NCI-H1694 treated with DMSO at 0.1 percent for 48 hours (cell line): ENCODE measurements around the gene CCDC85C.

Source experiments
- DNase-seq: peaks from one replicate; lab custom pipeline; 2025; lab: John Stamatoyannopoulos, UW

Gene CCDC85C

GRCh38 chr14:99589651-99590530 lies 14.1 kb downstream of the CCDC85C start:
- no peak for DNase-seq

DNA sequence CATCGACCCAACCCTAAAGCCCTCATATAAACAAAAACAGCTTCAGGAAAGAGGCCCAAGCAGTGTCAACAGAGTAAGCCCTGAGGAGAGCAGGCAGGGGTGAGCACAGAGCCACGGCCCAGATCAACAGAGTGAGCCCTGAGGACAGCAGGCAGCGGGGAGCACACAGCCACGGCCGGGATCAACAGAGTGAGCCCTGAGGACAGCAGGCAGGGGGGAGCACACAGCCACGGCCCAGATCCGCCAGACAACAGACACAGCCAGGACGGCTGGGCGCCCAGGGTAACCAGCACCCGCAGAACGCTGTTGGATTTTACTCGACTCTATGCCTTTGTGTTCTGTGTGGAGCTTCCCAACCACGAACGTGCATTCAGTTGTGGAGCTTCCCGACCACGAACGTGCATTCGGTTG lies 15.0 kb downstream of the CCDC85C start:
- DNase-seq: no peak

- DNase-seq: no peak
These were observed 16.3 kb downstream of the CCDC85C start for GRCh38 chr14:99587460-99588278.

- no peak for DNase-seq
These were observed 17.1 kb downstream of the CCDC85C start for GRCh38 chr14:99586761-99587459.

DNA sequence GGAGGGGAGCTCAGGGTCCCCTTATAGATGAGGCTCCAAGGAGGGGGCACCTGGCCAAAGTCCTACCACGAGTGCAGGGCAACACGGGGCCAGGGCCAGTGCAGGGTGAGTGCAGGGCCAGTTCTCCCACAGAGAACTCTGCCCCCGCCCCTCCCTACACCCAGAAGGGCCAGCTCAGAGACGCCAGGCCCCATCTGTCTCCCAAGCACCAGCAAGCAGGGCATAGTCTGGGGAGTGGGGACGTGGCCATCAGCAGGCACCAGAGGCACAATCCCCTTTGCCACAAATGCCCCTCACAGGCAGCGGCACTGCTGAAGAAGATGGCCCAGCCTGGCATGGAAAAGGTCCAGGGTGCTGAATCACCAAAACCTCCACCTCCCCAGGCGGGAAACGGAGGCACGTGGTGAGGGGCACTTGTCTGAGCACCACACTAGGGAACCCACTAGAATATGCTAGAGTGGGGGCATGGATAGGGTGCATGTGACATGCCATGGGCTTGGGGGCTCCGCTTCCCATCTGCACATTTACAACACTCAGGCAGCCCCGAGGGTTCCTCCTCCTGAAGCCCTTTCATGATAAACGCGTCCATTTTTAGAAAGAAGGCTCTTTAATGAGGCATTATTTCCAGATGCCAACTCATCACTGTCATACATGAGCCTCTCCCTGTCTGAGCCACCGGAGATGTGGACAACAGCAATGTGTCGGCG lies 17.8 kb downstream of the CCDC85C start:
- no peak for DNase-seq

GRCh38 chr14:99584823-99585222 lies 19.2 kb downstream of the CCDC85C start:
- no peak for DNase-seq

GRCh38 chr14:99581938-99582337 lies 22.1 kb downstream of the CCDC85C start:
- no peak for DNase-seq

- DNase-seq: no peak
These were observed 22.6 kb downstream of the CCDC85C start for GRCh38 chr14:99581374-99581773.

GRCh38 chr14:99579903-99580571 lies 24.0 kb downstream of the CCDC85C start:
- no peak for DNase-seq

DNA sequence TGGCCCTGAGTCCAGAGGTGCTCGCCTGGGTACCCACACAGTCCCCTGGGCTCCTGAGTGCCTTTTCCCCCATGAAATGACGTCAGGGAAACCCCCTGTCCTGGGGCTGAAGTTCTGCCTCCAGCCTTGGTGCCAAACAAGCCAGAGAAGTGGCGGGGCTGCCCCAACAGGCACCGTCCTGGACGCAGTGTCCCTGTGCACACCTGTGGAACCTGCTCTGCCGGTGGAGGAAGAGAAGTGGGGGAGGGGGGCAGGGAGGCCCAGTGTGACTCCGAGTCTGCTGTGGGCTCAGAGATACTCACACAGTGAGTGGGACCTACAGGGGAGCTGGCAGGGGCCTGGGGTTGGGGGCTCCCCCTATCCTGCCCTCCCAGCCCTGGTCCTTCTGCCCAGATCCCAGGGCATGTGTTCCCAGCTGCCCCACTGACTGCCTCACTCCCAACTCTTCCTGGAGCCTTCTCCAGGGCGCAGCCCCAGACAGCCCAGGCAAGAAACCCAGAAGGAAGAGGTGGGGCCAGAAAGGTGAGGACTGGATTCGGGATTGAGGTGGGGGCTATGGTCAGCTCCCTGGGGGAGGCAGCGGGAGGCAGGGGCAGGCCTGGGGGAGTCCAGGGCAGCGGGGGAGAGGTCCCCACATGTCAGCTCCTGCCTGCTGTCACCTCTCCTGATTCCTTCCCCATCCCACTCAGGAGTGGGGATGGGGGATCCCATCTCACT lies 24.7 kb downstream of the CCDC85C start:
- no peak for DNase-seq

GRCh38 chr14:99578541-99579101 lies 25.4 kb downstream of the CCDC85C start:
- no peak for DNase-seq

DNA sequence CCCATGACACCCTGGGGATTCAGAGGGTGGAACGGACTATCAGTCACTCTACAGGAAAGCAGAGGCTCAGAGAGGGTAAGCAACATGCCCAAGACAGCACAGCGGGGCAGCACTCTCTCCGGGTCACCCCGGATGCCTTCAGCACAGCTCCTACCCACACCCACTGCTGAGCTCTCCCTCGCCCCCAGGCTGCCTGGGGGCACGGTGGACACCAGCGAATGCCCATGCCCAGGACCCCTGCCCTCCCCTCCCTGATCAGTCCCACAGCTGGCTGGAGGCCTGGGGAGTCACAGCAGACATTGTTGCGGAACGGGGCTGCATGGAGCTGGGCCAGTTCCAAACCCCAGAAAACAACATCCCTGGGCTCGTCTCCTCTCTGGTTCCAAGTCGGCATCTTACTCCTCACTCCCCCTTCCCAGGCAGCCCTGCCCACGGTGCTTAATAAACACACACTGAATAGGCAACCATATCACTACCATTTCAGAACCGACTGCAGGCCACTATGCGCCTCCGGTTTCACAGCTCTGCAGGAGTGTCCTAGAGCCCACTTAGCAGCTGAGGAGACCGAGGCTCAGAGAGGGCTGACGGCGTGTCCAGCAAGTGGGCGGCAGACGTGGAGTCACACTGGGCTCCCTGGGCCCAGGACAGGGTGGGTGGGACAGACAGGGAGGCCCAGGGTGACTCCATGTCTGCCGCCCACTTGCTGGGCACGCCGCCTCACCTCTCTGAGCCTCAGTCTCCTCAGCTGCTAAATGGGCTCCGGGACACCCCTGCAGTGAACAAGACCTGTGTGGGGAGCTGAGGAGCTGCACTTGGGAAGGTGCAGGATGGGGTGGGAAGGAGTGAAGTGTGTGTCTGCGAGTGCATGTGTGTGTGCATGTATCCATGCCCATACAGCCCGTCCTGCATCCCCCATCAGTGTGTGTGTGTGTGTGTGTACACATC lies 27.0 kb downstream of the CCDC85C start:
- DNase-seq: no peak

DNA sequence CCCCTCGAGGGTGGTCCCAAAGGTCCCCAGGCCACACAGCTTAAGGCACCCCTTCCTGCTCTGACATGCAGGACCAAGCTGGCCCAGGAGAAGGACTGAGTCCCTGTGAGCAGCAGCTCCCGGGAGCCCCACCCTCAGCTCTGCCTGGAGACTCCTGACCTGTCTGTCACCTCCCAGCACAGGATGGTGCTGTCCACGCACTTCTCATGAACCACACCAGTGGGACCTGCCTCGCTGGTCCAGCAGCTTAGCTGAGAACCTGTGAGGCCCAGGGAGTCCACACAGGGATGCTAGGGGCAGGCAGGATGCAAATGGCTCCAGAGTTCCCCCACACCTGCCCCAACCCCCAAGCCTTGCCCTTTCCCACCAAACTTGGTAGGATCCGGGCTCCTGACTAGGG lies 27.7 kb downstream of the CCDC85C start:
- no peak for DNase-seq

DNA sequence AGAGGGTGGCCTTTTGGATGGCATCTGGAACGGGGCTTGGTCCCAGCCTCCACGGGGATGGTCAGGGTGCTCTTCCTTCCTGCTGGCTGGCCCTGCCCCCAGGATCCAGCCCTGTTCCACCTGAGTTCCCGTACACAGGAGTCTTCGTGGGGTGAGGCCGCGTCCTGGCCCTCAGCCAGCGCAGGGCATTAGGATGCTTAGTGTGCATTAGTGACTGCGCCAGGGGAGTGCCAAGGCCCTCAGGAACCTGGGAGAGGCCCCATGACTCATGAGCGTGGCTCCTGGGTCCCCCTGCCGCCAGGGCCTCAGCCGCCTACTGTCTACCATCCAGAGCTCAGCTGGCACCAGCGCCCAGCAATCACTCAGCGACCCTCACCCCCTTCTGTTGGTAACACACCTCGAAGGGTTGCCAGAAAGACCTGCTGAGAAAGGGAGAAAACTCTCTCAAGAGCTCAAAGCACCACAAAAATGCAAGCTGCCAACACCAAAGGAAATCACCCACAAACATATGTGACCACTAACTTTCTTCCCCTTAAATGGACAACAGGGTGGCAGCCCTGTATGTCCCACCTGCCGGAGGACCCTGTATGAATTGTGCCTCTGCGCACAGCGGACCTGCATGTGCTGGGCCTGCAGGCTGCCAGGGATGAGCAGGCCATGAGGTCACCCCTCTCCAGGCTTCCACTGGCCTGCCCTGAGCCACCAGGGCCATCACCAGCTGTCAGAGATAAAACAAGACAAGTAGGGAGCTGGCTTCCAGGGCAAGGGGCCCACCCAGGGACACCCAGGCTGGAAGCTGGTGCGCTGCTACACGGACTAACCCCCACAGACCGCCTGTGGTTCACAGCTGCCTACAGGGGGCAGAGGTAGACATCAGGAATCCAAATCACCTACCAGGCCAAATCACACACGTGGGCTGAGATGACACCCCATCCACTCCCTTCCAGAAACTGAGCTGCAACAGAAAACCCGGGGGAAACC lies 28.7 kb downstream of the CCDC85C start:
- DNase-seq: peak; percentile 60

GRCh38 chr14:99574099-99574880 lies 29.7 kb downstream of the CCDC85C start:
- DNase-seq: peak; percentile 69

- DNase-seq: no peak
These were observed 30.4 kb downstream of the CCDC85C start for GRCh38 chr14:99573436-99574098.

GRCh38 chr14:99573000-99573330 lies 31.0 kb downstream of the CCDC85C start:
- DNase-seq: no peak
